Head of caudate nucleus (tissue), 42 donors: Measurements from ENCODE around the gene TBC1D1.
A peak's percentile ranks its signal among the peaks of the same experiment; 100 is the strongest.
"Not testable (repeated sequence)": the region's sequence is repeated elsewhere in the genome, so short reads cannot be mapped to it uniquely, and the experiment has no call there.

Source experiments
- DNase-seq, 42 donors: peaks; one replicate each; pipeline versions ENCODE4 v3.0.0 to v3.0.0-alpha.2; 2020 to 2021; ENCODE audit warnings: mixed read lengths in 7 of 42
- intact Hi-C: fragments of 100-400 bp; cut with DNase I; formaldehyde crosslinking; loops from one replicate; pipeline ENCODE4 v1.15.0; 2022

TBC1D1 gene

DNA sequence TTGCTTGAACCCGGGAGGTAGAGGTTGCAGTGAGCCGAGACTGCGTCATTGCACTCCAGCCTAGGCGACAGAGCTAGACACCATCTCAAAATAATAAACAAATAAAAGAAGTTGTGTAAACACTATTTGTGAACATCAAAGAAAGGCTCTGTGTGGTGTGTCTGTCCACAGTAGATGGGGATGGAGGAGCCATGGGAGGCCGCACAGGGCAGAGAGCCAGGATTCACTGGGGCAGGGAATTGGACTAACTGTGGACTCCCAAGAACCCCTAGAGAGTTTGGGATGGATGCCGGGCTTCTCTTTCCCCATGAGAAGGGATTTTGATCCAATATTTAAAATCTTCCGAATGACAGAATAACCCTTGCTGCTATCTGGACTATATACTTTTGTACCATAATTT lies 26.5 kb downstream of the TBC1D1 start:
- intact Hi-C loops = no loop called here
- no peak for DNase-seq

DNA sequence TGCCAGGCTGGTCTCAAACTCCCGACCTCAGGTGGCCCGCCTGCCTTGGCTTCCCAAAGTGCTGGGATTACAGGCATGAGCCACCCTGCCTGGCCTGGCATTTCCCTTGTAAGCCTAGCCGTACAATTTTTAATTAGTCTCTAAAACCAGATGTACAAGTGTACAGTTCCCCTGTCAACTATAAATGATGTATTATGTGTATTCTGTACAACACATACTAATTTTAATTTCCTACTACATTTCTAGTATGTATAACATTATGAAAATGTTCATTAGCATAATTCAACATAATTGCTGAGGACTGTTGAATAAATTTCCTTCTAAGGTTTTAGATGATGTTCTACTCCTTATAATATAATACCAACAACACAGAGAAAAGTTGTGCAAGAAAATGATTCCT lies 27.8 kb downstream of the TBC1D1 start:
- intact Hi-C loops = no loop called here
- DNase-seq = no peak

DNA sequence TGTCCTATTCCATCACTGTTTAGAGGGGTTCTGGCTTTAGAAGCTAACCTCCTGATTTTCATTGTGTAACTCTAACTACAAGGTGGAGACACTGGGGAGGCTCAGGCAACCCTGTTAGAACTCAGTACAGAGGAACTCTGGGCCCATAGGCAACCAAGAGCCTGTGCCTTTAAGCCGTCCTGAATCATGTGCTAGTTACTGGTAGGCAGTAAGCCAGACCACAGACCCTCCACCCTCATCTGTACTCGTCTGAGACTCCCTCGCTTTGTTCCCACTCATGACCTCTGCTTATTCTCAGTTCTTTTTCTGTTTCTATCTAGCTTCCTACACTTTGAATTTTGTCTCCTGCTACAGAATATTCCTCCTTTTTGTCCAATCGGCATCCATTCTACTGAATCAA lies 31.4 kb downstream of the TBC1D1 start:
- DNase-seq = peak in 5 of 42 donors; percentile 5 to 38 (median 11)
- intact Hi-C loops = no loop called here

DNA sequence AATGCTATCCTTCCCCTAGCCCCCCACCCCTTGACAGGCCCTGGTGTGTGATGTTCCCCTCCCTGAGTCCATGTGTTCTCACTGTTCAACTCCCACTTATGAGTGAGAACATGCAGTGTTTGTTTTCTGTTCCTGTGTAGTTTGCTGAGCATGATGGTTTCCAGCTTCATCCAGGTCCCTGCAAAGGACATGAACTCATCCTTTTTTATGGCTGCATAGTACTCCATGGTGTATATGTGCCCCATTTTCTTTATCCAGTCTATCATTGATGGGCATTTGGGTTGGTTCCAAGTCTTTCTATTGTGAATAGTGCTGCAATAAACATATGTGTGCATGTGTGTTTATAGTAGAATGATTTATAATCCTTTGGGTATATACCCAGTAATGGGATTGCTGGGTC lies 32.2 kb downstream of the TBC1D1 start:
- DNase-seq, intact Hi-C loops: not testable (repeated sequence)

DNA sequence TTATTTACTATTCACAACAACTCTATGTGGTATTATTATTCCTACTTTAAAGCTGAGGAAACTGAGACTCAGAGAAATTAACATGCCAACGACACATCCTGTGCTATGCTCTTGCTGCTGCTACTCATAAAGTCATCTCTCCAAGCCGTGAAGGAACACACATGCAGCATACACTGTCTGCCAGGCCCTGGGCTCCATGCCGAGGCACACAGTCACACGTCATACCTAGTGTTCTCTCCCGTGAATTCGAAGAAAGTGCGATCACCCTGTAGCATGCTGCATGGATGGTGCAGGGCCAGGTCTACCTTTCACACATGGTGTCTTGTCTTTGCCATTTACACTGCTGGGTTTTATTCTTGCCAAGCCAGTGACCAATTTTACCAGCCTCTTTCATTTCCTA lies 34.1 kb downstream of the TBC1D1 start:
- DNase-seq = no peak
- intact Hi-C loops = no loop called here

DNA sequence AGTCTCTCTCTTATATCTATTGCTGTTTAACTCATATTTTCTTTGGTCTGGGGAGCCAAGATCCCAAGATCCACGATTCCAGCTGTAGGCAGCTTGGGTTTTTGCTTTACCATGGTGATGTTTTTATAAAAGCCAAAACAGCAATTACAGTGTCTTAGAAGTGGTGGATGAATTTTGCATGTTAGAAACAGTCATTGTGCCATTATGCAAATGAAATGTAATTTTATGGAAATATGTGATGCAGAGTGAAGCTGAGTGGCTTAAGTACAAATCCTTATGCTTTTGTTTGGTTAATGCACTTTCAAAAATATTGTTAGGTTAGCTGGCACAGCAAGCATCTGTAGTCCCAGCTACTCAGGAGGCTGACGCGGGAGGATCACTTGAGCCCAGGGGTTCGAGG lies 36.5 kb downstream of the TBC1D1 start:
- no peak for DNase-seq
- intact Hi-C loops = no loop called here

GRCh38 chr4:37928426-37929416 lies 37.8 kb downstream of the TBC1D1 start:
- intact Hi-C loops = no loop called here
- DNase-seq = peak in 2 of 42 donors; percentile 5 to 22

- intact Hi-C loops = no loop called here
- no peak for DNase-seq
Observed at GRCh38 chr4:37934096-37934495, 43.2 kb downstream of the TBC1D1 start.

- intact Hi-C loops = no loop called here
- DNase-seq = no peak
Observed at GRCh38 chr4:37934609-37935008, 43.7 kb downstream of the TBC1D1 start.

GRCh38 chr4:37935026-37935425 lies 44.1 kb downstream of the TBC1D1 start:
- intact Hi-C loops = no loop called here
- no peak for DNase-seq

DNA sequence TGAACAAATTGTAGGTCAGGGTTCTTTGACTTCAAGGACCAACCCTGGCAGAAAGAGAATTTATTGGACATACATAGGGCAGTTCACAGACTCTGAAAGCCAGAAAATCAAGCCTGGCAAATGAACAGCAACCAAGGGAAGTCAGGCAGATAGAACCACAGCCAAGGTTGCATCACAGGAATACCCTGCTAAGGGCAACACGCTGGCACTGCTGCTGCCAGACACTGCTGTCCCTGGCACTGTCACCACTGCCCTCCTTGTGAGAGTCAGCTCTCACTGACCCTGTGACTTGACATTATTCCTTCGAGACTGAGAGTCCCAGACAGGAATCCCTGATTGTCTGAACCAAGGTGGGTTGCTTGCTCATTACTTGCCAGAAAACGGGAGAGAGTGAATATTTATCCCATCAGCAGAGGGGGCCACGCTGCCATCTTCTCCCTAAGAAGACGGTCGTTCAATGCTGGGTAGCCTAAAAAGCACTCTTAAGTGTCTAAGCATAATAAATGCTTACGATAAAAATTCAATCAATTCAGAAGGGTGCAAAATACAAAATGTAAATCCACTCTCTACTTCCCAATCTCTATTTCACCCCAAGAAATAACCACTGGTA lies 46.1 kb downstream of the TBC1D1 start:
- intact Hi-C loops = no loop called here
- DNase-seq = peak in 6 of 42 donors; percentile 5 to 42 (median 18)

GRCh38 chr4:37938208-37938607 lies 47.3 kb downstream of the TBC1D1 start:
- intact Hi-C loops = no loop called here
- no peak for DNase-seq

GRCh38 chr4:37946503-37947179 lies 55.8 kb downstream of the TBC1D1 start:
- intact Hi-C loops = no loop called here
- DNase-seq = peak in 30 of 42 donors; percentile 6 to 66 (median 30)

DNA sequence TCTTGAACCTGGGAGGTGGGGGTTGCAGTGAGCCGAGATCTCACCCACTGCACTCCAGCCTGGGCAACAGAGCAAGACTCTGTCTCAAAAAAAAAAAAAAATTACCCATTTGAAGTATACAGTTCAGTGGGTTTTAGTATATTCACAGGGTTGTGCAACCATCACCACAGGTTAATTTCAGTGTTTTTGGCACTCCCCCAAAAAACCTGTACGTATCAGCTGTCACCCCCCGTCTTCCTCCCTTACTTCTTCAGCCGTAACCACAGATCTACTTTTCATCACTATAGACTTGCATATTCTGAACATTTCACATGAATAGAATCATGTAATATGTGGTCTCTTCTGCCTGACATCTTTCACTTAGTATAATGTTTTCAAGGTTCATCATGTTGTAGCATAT lies 57.7 kb downstream of the TBC1D1 start:
- DNase-seq = no peak
- intact Hi-C loops = no loop called here

DNA sequence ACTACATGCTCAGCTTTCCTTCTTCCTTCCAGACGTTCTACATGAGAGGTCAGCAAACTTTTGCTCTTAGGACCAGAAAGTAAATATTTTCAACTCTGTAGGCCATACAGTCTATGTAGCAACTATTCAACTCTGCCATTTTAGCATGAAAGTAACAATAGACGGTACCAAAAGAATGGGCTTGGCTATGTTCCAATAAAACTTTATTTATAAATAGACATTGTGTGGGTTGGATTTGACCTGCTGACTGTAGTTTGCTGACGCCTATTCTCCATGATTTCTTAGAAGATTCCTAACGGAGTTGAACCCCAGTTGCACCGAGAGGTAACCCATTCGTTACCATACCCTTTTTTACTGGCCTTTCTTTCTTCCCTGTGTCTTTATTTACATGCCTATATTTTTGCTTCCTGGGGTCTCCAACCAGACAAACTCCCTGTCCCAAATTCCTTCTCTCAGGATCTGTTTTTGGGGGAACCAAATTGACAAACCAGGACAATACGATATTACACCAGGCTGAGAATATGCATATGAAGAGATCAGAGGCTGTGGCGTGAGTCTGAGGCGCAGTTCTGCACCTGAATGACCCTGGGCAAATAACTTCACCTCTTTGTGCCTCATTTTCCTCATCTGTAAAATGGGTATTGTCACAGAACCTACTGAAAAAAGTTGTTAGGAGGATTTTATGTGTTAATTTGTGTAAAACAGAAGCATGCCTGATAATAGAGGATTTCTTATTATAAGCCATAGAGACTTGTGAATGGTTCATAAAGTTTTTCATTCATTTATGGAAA lies 58.9 kb downstream of the TBC1D1 start:
- DNase-seq = no peak
- intact Hi-C loops = no loop called here

- intact Hi-C loops = no loop called here
- peak in 1 of 42 donors; percentile 17 for DNase-seq
Observed at GRCh38 chr4:37951461-37952352, 60.8 kb downstream of the TBC1D1 start.

DNA sequence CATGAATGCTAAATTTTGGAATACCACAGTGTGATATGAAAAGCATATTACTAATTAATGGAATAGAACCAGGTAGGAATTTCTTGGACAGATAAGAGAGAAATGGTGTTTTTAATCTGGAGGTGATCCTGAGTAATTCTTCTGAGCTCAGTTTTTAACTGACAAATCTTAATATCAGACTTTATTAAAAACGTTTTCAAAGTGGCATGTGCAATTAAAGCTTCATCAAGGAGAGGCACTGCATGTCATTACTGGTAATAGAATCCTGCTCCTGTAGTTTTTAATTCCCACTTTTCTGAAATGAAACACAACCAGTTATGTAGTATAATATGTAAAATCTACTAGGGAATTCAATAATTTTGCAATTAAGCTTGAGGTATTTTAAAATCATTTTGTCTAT lies 62.3 kb downstream of the TBC1D1 start:
- DNase-seq = no peak
- intact Hi-C loops = no loop called here

DNA sequence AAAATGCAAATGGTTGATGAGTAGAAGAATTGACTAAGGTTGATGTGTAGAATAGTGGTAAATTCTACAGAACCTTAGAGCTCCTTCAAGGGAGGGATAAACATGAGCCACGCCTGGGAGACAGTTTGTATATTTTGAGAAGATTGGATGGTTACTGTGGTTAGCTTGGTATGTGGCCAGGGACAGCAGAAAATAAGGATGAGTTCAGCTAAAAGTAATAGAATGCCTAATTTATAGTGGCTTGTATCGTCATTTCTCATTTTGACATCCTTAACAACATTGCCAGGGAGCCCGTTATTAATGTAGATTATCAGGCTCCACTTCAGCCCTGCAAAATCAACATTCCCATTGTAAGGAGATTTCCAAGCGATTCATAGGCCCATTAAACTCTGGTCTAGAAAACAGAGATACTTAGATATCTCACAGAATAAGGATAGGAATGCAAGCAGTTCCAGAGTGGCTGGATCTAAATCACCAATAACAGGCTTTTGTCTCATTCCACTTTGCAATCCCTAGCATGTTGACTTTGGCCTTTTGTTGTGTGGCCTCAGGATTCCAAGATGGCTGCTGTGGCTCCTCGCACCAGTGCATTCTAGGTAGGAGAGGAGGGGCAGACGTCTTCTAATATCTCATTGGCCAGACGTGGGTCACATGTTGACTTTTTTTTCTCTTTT lies 62.9 kb downstream of the TBC1D1 start:
- no peak for DNase-seq
- intact Hi-C loops = no loop called here
